ENCODE results near the gene ADH1B. TPM values are rescaled to one million over a fixed set of nuclear protein-coding genes. Genes with fewer than 3 reads are reported as not detected.
"Not testable (repeated sequence)": the region's sequence is repeated elsewhere in the genome, so short reads cannot be mapped to it uniquely, and the experiment has no call there.

ADH1B gene
- total and polyA plus RNA-seq, 12 donors: 12.6 to 257 (median 36.2) TPM

DNA sequence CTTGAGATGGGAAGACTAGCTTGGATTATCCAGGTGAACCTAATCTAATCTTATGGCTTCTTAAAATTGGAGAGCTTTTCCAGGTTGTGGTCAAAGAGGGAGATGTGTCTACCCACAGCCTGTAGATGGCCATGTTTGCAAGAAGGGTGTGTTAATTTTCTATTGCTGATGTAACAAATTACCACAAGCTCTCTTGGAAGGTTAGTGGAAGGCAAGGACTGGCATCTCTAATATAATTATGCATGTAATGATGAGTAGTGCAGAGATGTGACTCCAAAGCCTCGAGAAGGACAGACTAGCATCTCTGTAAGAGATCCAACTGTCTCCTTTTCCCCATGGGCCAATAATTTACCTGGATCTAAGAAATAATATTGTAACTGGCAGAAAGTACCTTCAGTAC lies 3.2 kb upstream of the ADH1B start:
- Histone ChIP-seq H3K27ac (peak overlapping the region; percentile 10 to 69 (median 54)), H3K9me3 (peaks cover 0 to 21% (median 0%) of the 10 kb centered on the region in 11 donors), H3K27me3 (no peaks in the 10 kb centered on the region), H3K4me3 (no peak overlapping the region), H3K4me1 (peaks cover 0 to 25% (median 17%) of the 10 kb centered on the region in 9 donors), H3K36me3 (no peaks in the 10 kb centered on the region)
- TF ChIP-seq CTCF (IDR thresholded peaks at IDR 0.05): no peak
- ATAC-seq (no peak), DNase-seq (no peak)
- intact Hi-C loops (cut with DNase I): loop anchor here in 1 of 10 donors (10.0 kb wide), 2 partner anchors 60 to 120 kb away; no protein-coding TSS in a partner anchor
- WGBS, 2 donors: 52 to 58% methylated on average over 1 of the region's 1 CpG

DNA sequence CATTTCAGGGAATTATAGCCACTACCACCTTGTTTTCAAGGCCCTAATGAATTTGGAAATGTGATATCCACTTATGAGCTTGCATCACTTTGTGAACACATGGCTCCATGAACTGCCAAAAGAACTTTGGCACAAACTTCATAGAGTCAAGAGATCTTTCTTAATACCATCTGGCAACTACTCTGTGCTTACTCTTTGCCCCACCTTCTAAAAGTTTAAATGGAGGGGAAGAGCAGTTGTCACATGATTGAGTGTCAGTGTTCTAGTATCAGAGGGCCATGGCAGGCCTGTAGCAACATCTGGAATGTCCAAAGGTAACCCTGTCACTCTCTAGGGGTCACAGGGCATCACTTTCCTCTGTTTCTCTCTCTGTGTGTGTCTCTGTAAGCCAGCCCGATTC lies 2.6 kb upstream of the ADH1B start:
- Histone ChIP-seq H3K4me3 (no peak overlapping the region), H3K36me3 (no peaks in the 10 kb centered on the region), H3K4me1 (peaks cover 0 to 25% (median 17%) of the 10 kb centered on the region in 9 donors), H3K27me3 (no peaks in the 10 kb centered on the region), H3K9me3 (peaks cover 0 to 21% (median 0%) of the 10 kb centered on the region in 11 donors), H3K27ac (peak overlapping the region in 9 of 10 donors; percentile 22 to 69 (median 55))
- intact Hi-C loops (cut with DNase I): loop anchor here in 1 of 10 donors (10.0 kb wide), 2 partner anchors 61 to 119 kb away; no protein-coding TSS in a partner anchor
- WGBS, 2 donors: 89 to 92% methylated on average over 1 of the region's 1 CpG
- no peak for DNase-seq
- TF ChIP-seq CTCF (IDR thresholded peaks at IDR 0.05): no peak
- peak; percentile 13 to 90 (median 77) for ATAC-seq

DNA sequence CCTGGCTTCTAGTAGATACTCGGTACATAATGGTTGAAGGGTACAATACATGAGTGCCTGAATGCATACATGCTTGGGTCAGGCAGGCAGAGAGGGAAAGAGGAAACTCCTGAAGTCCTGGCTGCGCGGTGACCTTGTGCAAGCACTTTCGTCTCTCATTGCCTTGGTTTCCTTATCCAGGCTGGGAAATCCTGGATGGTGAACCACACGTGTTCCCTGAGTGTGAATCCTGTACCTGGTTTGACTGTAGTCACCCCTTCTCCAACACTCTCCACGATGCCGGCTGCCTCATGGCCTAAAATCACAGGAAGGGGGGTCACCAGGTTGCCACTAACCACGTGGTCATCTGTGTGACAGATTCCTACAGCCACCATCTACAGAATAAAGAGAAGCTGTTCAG lies 3.4 kb downstream of the ADH1B start:
- ATAC-seq, H3K4me3 ChIP-seq, H3K4me1 ChIP-seq, H3K27me3 ChIP-seq, H3K36me3 ChIP-seq, H3K27ac ChIP-seq, H3K9me3 ChIP-seq, DNase-seq: not testable (repeated sequence)
- WGBS, 2 donors: 85 to 91% methylated on average over 8 of the region's 8 CpGs
- intact Hi-C loops (cut with DNase I): loop anchor here in 1 of 10 donors (5.0 kb wide), 1 partner anchor 84 kb away; no protein-coding TSS in a partner anchor

- Histone ChIP-seq H3K4me1 (no peaks in the 10 kb centered on the region), H3K36me3 (no peaks in the 10 kb centered on the region), H3K27me3 (no peaks in the 10 kb centered on the region), H3K9me3 (no peaks in the 10 kb centered on the region), H3K27ac (peak overlapping the region in 1 of 10 donors; percentile 2), H3K4me3 (no peak overlapping the region)
- no peak for TF ChIP-seq CTCF (IDR thresholded peaks at IDR 0.05)
- ATAC-seq (no peak), DNase-seq (no peak)
- WGBS, 2 donors: 74 to 87% methylated on average over 3 of the region's 3 CpGs
- intact Hi-C loops (cut with DNase I): loop anchor here in 1 of 10 donors (5.0 kb wide), 1 partner anchor 85 kb away; no protein-coding TSS in a partner anchor
Measured at GRCh38 chr4:99317354-99317753, 3.8 kb downstream of the ADH1B start.

- Histone ChIP-seq H3K4me1 (no peaks in the 10 kb centered on the region), H3K27me3 (no peaks in the 10 kb centered on the region), H3K36me3 (no peaks in the 10 kb centered on the region), H3K9me3 (no peaks in the 10 kb centered on the region), H3K4me3 (no peak overlapping the region), H3K27ac (no peak overlapping the region)
- 75 to 77% methylated on average over 6 of the region's 6 CpGs for WGBS, 2 donors
- ATAC-seq (no peak), DNase-seq (no peak)
- intact Hi-C loops (cut with DNase I): loop anchor here in 1 of 10 donors (5.0 kb wide), 1 partner anchor 86 kb away; no protein-coding TSS in a partner anchor
- TF ChIP-seq CTCF (IDR thresholded peaks at IDR 0.05): no peak
Measured at GRCh38 chr4:99315839-99316238, 5.4 kb downstream of the ADH1B start.
